Medulla oblongata (tissue), 1 donor: ENCODE data around the gene TBC1D10B.

ENCODE experiments used
- DNase-seq: peaks from one replicate; pipeline ENCODE4 v3.0.0-alpha.2; 2015; ENCODE audit errors: extremely low spot score

The TBC1D10B gene, protein sequence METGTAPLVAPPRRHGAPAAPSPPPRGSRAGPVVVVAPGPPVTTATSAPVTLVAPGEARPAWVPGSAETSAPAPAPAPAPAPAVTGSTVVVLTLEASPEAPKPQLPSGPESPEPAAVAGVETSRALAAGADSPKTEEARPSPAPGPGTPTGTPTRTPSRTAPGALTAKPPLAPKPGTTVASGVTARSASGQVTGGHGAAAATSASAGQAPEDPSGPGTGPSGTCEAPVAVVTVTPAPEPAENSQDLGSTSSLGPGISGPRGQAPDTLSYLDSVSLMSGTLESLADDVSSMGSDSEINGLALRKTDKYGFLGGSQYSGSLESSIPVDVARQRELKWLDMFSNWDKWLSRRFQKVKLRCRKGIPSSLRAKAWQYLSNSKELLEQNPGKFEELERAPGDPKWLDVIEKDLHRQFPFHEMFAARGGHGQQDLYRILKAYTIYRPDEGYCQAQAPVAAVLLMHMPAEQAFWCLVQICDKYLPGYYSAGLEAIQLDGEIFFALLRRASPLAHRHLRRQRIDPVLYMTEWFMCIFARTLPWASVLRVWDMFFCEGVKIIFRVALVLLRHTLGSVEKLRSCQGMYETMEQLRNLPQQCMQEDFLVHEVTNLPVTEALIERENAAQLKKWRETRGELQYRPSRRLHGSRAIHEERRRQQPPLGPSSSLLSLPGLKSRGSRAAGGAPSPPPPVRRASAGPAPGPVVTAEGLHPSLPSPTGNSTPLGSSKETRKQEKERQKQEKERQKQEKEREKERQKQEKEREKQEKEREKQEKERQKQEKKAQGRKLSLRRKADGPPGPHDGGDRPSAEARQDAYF

DNA sequence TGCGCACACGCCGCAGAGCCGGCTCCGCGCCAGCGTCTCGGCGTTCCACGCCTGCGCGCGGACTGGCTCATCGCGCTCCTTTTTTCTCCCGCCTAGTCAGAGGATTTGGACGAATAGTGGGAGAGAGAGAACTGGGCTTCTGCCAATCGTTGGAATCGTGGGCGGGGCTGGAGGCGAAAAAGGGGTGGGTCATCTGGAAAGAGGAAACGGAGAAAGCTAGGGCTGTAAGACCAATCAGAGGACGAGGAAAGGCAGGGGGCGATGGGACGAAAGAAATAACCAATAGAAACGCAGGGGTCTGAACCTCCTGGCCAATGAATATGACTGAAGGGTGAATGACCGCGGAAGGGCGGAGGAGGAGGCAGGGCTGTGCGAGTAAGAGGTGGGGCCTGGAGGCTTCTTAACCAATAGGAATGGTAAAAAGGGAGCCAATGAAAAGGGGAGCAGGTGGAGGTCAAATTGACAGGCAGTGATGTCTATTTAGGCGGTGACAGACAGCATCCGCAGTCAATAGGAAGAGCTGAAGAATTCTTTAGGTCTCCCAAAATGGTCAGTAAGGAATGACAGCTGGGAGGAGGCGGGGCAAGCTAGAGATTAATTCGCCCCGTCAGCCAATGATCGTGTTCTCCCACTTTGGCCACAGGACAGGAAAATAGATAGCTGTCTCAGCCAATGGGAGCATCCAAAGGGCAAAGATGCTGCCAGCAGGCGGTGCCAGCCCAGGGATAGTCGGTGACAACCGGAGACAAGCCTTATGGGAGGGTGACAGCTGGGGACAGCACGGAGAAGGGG lies at the start of gene TBC1D10B:
TSS of gene TBC1D10B (minus strand) at position 39 of the 792 bp plus-strand sequence. CDS start 311 bp downstream, outside the sequence.
- peak; percentile 100 for DNase-seq

DNA sequence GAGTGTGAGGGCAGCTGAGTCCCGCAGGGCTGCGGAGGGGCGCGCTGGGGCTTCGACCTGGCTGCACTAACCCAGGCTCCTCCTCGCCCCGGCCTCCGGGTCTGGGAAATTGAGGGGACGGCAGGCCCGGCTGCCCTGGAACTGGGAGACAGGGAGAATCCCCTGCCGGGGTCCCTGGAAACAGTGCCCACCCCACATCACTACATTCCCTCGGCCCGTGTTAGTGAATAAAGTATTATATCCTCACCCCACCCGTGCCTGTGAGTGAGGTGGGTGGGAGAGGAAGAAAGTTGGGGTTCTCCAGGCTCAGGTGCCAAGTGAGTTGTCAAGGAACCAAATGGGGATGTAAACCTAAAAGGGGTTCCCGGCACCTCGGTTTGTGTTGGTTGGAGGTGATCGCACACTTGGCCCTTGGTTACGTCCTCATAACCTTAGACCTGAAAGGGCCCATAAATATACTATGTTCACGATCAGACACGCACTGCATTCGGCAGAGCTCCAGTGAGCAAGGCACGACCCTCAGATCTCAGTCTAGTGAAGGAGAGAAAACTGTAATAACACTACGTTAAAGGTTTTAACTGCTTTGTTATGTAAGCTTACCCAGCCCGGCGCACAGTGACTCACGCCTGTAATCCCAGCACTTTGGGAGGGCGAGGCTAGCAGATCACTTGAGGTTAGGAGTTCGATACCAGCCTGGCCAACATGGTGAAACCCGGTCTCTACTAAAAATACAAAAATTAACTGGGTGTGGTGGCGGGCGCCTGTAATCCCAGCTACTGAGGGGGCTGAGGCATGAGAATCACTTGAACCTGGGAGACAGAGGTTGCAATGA lies 48.3 kb upstream of the TBC1D10B start:
- DNase-seq: no peak

DNA sequence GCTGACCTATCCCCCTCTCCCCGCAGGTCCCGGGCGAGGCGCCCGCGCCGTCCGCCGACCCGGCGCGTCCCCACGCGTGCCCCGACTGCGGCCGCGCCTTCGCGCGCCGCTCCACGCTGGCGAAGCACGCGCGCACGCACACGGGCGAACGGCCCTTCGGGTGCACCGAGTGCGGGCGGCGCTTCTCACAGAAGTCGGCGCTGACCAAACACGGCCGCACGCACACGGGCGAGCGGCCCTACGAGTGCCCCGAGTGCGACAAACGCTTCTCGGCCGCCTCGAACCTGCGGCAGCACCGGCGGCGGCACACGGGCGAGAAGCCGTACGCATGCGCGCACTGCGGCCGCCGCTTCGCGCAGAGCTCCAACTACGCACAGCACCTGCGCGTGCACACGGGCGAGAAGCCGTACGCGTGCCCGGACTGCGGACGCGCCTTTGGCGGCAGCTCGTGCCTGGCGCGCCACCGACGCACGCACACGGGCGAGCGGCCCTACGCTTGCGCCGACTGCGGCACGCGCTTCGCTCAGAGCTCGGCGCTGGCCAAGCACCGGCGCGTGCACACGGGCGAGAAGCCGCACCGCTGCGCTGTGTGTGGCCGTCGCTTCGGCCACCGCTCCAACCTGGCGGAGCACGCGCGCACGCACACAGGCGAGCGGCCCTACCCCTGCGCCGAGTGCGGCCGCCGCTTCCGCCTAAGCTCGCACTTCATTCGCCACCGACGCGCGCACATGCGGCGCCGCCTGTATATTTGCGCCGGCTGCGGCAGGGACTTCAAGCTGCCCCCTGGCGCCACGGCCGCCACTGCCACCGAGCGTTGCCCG lies 47.4 kb upstream of the TBC1D10B start:
- DNase-seq: peak; percentile 60

DNA sequence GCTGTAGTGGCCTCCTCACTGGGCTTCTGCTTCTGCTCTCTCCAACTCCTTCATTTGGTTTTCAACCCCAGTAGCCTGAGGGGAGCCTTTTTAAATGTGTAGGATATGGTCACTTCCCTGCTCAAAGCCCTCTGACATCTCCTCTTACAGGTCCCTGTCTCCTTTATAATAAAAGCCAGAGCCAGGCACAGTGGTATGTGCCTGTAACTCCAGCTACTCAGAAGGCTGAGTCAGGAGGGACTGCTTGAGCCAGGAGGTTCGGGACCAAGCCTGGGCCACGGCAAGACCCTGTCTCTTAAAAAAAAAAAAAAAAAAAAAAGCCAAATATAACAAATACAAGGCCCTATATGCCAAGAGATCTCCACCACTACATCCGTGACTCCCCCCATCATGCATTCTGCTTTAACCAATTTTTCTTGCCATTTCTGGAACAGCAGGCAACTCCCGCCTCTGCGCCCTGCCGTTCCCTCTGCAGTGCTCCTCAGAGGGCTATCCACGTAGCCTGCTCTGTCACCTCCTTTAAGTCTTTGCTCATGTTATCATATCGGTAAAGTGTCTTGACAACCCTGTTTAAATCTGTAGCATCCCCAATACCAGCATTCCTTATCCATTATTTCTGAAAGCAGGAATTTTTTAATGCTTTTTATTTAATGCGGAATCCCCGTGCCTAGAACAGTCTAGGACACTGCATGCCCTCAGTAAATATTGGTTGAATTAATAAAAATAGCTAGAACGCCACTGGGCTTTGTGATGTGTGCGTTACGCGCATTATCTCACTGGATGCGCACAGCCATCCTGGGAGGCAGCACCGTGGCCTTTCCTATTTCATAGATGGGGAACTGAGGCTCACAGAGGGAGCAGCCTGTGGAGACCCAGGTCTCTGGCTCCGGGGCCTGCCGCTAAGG lies 46.6 kb upstream of the TBC1D10B start:
- no peak for DNase-seq

DNA sequence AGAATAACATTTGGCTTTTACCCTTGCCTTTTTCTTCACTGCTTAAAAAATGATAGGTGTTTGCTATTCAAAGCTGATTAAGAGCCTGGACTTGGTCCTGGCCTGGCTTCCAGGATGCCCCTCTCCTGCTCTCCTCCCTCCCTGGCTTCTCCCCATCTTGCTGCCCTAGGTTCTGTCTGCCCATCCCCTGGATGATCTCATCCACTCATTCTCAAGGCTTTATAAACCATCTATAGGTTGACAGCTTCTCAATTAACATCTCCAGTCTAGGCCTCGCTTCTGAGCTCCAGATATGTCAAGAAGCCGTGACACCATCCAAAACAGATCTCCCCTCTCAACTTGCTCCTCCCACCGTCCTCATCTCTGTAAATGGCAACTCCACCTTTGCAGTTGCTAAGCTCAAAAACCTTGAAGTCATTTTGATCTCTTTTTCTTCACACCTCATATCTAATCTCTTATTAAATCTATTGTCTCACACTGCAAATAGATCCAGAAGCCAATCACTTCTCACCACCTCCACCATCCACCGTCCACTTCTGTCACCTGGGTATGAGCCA lies 45.8 kb upstream of the TBC1D10B start:
- no peak for DNase-seq

DNA sequence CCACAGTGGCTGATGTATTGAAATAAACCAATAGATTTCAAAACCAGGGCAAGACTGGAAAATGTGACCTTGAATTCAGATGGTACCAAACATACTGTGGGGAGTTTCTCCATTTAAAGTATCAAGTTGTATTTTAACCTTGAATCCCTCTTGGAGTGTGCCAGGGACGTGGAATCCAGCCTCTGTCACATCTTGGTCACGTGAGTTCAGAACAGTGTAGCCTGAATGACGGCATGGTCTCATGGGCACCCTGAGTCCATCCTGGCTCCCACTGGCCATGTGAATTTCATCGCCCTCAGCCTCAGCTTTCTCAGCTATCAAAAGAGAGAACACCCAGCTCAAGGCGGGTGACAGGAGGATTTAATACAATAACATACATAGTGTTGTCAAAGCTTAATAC lies 43.9 kb upstream of the TBC1D10B start:
- no peak for DNase-seq

DNA sequence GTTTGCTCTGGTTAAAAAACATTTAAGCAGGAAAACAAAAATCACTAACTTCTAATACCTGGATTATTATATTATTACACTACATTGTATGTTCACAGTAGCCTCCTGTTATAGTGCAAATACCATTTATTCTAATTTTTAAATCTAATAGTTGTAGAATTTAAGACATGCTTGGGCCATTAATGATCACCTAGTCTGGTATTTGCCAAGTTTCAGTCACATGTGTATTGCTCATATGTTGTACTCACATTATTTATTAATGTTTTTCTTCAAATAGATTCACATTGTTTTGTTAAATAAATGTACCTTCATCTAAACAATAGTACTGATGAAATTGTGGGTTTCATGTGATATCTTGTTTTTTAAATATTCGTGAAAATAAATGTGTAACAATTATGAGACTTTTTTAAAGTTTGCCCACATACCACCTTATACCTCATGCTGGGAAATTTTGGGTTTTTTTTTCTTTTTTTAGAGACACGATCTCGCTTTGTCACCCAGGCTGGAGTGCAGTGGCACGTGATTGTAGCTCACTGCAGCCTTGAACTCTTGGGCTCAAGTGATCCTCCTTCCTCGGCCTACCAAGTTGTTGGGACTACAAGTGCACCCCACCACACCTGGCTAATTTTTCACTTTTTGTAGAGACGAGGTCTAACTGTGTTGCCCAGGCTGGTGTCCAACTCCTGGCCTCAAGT lies 43.0 kb upstream of the TBC1D10B start:
- DNase-seq: no peak

DNA sequence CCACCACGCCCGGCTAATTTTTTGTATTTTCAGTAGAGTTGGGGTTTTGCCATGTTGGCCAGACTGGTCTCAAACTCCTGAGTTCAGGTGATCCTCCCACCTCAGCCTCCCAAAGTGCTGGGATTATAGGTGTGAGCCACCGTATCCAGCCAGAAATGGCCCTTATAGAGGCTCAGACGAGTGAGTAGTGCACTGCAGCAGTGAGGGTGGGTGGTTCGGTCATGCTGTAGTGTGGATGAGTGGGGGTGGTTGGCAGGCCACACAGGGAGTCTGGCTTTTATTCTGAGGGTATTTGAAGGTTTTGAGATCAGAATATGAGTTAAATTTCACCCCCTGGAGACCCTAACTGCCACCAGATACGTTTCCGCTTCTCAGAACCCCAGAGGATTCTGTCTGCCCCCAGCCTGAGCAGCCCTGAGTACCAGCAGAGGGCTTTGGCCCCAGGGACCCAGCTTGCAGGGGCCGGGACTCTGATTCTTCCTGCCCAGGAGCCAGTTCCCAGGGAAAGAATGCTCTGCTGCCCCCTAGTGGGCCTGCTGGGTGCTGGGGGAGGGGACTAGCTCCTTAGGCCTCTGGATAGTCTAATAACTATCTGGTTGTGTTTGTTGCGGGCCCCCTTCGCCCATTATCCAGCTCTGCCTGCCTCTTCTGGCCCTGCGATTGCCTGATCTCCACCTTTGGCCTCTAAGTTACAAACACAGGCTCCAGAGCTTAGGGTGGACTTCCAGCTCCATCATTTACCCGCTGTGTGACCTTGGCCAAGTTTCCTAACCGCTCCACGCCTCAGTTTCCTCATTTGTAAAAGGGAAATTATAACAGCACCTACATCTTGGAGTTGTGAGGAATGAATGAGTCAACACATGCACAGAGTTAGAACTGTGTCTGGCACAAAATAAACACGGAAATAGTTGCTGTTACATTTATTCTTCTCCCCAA lies 39.1 kb upstream of the TBC1D10B start:
- DNase-seq: peak; percentile 95

DNA sequence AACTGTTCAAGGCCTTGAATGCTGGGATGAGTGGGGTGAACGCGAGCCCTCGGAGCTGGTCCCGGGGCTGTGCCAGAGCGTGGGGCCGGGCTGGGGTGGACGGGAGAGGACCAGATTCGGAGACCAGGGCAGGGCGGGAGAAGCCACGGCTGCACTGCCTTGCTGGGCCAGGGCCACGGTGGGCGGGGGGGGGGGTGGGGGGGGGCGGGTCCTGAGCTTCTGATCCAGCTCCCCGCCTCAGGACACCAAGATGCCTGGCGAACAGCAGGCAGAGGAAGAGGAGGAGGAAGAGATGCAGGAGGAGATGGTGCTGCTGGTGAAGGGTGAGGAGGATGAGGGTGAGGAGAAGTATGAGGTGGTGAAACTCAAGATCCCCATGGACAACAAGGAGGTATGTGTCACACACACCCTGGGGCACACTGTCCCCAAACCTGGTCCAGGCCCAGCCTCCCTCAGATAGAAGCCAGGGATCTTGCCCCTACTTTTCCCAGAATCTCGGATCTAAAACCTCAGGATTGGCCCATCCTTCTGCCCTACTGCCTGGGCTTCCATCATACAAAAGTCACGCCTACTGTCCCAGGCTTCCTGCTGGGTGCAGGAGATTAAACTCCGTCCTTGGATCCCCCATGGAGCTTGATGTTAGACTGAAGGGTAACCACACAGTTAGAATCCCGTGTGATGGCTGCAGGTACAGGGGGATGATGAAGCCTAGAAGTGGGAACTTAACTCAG lies 37.7 kb upstream of the TBC1D10B start:
- DNase-seq: no peak

DNA sequence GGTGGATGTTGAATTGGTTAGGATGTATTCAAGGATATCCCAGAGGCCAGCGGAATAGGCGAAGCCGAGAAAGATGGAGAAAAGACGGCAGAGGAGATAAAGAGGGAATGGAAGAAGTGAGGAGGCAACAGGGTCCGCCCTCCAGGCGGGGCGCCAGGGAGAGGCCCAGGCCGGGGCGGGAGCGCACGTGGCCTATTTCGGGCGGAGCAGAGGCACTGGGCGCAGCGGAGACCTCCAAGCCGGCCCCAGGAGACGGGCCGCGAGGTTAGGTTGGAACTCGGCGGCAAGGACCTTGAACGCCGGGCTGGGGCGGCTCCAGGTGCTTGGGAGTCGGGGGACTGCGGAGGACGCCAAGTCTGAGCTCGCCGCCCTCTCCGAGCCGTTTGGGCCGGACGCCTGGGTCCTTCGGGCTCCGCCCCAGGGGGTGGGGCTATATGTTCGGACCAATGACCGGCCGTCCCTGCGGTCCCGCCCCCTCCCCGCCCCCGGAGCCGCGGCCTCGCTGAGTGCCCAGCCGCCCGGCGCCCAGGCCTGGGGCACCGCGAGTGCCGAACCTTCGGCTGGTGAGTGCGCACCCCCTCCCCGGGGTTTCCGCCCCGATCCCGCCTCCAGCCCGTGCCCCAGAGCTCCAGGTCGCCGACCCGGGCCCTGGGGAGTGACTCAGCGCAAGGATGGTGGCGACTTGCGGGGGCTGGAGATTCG lies 37.0 kb upstream of the TBC1D10B start, which contains the start of gene ZNF771:
TSS of gene ZNF771 (plus strand) at position 505 of the 702 bp plus-strand sequence. CDS start 448 bp downstream, outside the sequence.
- peak; percentile 96 for DNase-seq

DNA sequence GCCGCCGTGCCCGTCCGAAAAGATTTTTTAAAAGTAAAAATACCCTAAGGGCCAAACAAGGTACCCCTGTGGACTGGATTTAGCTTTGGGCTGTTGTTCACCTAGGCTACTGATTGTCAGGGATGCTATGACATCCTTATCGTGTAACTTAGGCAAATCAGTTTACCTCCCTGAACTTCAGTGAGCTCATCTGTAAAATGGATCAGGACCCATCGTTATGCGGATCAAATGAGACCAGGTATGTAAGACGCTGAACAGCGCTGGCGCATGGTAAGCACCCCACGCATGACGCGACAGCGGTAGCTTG lies 36.5 kb upstream of the TBC1D10B start:
- no peak for DNase-seq

DNA sequence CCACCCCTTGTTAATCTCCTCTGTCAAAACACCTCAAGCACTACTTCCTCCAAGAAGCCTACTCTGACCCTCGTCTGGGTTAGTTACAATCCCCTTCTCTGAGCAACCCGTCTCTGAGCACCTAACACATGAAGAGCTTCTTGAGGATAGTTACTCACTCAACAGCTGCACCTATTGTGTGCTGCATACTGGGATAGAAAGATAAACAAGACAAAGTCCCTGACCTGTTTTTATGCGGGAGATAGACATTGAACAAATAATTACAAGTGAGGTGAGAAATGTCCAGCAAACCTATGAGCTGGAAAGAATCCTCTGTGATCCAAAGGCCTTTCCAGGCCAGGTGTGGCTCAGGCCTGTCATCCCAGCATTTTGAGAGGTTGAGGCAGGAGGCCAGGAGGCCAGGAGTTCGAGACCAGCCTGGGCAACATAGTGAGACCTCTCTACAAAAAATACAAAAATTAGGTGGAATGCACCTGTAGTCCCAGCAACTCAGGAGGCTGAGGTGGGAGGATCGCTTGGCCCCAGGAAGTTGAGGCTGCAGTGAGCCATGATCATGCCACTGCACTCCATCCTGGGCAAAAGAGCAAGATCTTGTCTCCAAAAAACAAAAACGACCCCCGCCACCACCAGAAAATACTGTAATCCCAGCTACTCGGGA lies 31.6 kb upstream of the TBC1D10B start:
- no peak for DNase-seq

DNA sequence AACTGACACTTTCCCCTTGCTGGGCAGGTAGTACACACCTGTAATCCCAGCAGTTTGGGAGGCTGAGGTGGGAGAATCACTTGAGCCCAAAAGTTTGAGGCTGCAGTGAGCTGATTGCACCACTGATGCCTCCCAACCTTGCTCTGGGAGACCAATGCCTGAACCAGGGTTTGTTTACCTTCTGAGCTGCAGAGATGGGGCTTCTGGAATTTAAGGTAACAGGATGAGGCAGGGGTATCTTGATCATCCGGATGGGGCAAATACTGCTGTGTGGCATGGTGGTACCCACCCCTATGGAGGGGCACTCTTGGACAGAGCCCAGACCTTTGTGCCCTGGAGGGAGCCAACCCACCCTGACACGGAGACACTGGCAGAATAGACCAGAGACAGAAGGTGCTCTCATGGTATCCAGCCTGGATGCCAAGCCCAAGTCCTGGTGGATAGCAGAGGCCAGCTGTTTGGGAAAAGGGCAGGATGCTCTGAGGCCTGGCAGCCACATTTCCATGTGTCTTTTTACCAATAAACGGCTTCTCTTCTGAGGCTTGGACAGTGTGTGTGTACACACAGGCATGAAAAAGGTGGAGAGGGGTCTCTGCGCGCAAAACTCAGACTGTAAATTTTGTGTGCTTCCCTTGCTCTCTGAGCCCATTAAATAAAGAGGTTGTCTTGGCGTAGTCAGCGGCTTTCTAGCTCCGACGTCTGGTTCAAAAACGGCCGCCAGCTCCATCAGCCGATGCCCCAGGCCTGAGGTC lies 29.3 kb upstream of the TBC1D10B start:
- DNase-seq: no peak

DNA sequence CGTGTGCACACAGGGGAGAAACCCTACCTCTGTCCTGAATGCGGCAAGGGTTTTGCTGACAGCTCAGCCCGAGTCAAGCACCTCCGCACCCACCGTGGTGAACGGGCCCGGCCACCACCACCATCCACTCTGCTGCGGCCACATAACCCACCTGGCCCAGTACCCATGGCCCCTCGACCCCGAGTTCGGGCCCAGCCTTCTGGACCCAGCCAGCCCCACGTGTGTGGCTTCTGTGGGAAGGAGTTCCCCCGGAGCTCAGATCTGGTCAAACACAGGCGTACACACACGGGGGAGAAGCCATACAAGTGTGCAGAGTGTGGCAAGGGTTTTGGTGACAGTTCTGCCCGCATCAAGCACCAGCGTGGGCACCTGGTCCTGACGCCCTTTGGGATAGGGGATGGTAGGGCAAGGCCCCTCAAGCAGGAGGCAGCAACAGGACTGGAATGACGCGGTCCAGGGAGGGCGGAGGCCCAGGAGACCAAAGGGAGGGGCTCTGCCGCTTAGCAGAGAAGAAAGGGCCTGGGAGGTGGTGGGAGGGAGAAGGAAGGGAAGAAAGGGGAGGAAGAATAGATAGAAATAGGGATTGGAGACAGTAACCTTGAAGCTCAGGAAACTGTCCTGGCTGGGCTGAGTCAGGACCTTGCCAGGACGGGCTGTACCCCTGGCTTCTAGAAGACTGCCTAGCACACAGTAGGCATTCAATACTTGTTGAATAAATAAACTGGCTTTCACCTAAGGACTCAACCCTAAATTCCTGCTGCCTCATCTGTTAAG lies 28.6 kb upstream of the TBC1D10B start:
- DNase-seq: no peak
